Hematopoietic multipotent progenitor cell (in vitro differentiated cells): ENCODE results near the gene SMPD3. TPM values are rescaled to one million over a fixed set of nuclear protein-coding genes. Genes with fewer than 3 reads are reported as not detected.

ENCODE experiments used
- DNase-seq, 3 donors: peaks; one replicate each; pipeline ENCODE4 v3.0.0-alpha.2; 2011 to 2015; ENCODE audit warnings: low read depth in 2 of 3, low spot score in 2 of 3
- total RNA-seq: library from RNA; depleted of rRNA; stranded (reverse); fragments of >200 nt; gene quantifications from one replicate; pipeline ENCODE4 v1.2.3, GENCODE V29; 2012

Gene SMPD3
- total RNA-seq, 1 donor, result 0.54 TPM

DNA sequence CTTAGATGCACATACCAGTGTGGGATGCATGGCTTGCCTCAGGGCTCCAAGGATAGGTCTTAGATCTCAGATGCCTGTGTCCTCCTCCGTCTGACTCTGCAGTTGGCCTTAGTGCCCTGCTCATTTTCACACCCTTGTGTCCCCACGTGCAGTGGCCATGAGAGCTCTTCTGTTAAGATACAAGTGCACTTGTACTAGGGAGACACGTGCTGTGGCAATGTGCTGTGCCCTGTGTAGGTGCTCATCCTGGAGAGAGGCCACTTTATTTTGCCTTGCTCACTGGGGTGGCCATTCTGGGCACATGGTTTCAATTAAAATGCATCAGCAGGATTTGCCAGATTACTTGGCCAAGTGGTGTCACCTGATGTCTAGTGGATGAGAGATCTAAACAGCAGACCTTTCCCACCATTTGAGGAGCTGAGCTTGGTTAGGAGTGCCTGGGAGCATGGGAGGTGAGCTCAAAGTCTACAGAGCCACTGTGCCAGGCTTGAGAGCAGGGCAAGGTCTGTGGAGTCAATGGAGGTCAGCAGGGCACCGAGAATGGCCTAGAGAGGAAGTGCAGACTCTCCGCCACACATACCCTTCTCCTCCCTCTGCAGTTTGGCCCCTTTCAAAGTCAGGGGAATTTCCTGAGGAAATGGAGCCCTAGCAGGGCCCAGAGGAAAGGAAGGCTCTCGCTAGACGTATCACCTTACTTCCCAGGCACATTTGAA is 25.2 kb upstream of the SMPD3 start:
- no peak for DNase-seq

GRCh38 chr16:68472581-68472980 is 24.3 kb upstream of the SMPD3 start:
- no peak for DNase-seq

GRCh38 chr16:68470461-68471150 is 22.3 kb upstream of the SMPD3 start:
- peak in 2 of 3 donors; percentile 84 to 95 for DNase-seq

GRCh38 chr16:68469796-68470460 is 21.6 kb upstream of the SMPD3 start:
- peak in 1 of 3 donors; percentile 43 for DNase-seq

GRCh38 chr16:68468842-68469241 is 20.5 kb upstream of the SMPD3 start:
- DNase-seq, result no peak

DNA sequence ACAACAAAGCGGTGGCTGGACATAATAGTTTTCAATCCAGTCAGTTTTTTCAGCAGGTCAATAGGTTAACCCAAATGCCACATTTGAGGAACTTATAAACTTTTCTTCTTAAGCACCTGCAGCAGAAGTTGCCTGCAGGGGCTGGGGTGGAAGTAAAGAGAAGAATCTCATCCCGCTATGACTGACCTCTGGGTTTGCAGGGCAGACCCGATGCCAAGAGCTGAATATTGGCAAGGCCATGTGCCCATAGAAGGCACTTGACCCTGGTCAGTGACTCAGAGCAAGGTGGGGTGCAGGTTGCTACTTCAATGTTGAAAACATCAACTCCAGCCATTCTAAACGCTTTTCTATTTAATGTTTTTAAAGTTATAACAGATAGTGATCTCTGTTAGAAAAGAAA is 17.9 kb upstream of the SMPD3 start:
- no peak for DNase-seq

- no peak for DNase-seq
These were observed 15.6 kb upstream of the SMPD3 start for GRCh38 chr16:68463904-68464303.

- DNase-seq, result no peak
These were observed 11.8 kb upstream of the SMPD3 start for GRCh38 chr16:68460067-68460466.

- no peak for DNase-seq
These were observed 11.1 kb upstream of the SMPD3 start for GRCh38 chr16:68459457-68459856.

DNA sequence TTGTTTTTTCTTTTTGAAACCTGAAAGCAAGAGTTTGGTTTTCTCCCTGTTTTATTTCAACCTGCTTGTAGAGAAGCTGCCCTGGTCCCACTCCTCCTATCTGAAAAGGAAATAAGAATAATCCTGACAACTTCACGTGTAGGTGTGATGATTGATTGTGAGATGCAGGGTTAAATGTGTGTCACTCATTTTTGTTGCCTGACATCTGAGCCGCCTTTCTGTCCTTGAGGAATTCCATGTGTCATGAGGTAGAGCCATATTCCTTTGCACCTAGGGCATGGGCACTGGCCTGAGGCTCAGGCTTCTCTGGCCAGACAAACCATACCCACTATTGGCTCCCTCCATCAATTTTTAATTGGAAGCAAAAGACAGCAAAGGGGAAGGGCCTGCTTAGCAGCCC is 10.2 kb upstream of the SMPD3 start:
- no peak for DNase-seq

- no peak for DNase-seq
These were observed 9.8 kb upstream of the SMPD3 start for GRCh38 chr16:68458101-68458500.

GRCh38 chr16:68455631-68456030 is 7.3 kb upstream of the SMPD3 start:
- DNase-seq, result no peak

GRCh38 chr16:68454920-68455435 is 6.7 kb upstream of the SMPD3 start:
- no peak for DNase-seq

DNA sequence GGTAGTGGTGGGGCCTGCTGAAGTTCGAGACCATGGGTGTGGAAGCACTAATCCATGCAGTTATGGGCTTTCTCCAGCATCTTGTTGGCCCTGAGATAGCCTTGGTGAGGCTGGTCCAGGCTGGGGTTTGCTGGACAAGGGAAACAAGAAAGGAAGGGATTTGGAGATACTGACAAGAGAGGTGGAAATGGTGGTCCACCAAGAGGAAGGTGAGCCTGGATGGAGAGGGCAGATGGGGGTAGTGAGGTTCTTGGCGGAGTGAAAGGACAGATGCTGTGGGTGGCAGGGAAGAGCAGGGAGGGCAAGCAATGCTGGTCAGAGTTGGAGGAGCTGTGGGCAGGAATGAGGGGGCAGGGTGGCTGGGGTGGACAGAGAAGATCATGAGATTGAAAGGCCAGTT is 5.5 kb upstream of the SMPD3 start:
- no peak for DNase-seq

GRCh38 chr16:68452176-68452575 is 3.9 kb upstream of the SMPD3 start:
- no peak for DNase-seq

- no peak for DNase-seq
These were observed 3.4 kb upstream of the SMPD3 start for GRCh38 chr16:68451676-68452075.

DNA sequence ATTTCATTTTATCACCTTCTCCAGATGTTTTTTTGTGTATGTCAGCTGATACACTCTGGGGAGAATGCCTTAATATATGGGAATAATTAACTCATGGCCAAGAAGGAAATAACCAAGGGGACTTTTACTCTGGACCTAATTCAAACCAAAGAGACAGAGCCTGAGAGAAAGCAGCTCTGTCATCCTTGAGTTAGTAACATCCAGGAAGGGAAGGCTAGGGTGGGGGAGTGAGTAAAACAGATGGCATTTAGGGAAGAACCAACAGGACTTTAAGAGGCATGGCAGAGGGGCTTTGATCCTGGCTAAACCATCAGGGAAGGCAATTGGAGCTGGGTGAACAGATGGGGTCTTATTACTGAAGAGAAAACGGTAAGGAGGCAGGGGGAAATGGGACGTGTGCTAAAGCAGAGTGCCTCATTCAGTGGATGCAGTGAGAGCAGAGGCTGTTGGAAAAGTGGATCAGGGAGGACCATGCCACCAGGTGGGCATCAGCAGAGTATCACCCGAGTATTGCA is 2.5 kb upstream of the SMPD3 start:
- no peak for DNase-seq

DNA sequence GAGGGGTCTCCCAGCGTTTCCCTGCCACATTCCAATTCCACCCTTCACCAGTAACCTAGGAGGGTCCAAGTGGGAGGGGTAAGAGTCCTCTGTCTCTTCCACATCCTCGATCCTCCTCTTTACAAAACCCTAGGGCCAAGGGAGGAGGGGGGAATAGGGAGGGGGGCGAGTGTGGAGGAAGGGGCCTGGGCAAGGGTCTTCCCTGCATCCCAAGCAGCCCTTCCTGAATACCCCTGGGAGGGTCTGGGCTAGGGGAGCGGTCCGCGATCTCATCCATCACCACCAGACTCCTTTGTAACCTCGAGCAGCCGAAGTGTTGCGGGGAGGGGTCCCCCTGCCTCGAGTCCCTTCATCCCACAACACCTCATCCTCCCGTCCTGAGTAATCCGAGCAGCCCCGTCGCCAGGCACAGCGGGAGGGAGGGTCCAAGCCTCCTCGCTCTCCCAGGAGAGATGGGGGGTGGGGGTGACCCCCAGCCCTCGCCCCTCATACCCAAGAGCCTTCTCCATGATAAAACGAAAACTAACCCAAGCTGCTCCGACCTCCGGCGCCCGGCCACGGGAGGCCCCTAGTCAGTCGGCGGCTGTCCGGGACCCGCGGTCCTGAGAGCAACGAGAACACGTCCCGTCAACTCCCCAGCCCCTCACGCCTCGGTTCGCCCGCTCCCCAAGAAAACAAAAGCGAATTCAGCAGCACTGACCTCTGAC is 502 bp downstream of the SMPD3 start:
- peak in 1 of 3 donors; percentile 79 for DNase-seq

DNA sequence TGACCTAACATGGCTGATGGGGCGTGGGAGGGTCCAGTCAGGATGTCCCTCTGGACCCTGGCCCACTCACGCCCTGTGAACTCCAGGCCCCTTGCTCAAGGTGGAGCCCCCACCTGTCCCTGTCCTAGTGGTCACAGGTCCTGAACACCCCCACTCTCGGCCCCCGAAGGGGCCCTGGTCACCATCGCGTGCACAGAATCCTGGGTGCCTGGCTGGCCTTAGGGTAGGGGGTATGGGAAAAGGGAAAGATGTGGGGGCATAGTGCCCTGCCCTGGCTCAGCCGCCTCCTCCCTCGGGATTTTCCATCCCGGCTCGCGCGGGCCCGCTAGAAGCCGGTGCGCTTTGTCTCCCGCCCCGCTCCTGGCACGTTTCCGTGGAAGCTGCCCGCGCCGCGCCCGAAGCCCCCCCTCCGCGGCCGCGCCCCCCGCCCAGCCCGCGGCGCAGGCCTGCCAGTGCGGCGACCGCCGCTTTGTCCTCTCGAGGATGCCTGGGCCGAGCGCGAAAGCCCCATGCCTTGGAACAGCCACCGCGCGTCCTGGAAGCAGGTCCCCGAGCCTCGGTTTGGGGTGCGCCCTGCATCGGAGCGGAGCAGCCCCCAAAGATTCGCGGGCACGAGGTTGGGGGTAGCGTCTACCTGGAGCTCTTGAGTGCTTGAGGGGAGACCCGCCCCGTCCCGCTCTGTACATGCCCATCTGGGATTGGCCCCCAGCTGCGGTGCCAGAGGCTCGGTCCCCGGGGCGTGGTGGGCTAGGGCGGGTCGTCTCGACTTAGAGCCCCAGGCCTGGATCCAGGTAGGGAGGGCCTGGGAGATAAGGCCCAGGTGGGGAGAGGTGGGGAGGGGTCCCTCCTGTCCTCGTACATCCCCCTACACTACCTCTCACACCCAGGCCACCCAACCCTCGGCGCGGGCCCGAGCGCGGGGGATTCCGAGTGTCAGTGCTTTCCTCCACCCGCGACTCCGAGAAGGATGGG is 1.3 kb downstream of the SMPD3 start:
- no peak for DNase-seq

DNA sequence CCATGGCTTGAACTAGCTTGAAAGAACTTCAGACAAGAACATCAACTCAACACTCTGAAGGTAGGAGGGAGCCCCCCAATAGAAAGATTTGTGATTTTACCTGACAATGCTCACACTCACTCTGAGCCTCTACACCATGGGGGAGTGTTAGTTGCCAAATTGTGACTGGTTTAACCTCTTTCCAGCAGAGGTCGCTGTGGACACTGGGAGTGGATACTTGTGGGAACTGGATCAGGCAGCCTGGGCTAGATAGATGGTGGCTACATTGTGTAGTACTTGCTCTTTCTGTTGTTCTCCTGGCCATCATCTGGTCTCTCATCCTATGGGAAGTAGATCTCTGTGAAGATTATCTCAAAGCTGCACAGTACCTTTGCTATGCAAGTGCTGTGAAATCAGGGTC is 2.9 kb downstream of the SMPD3 start:
- peak in 2 of 3 donors; percentile 73 to 92 for DNase-seq
